Smooth muscle cell (in vitro differentiated cells): Measurements from ENCODE around the gene ZCCHC7. TPM values are rescaled to one million over a fixed set of nuclear protein-coding genes. Genes with fewer than 3 reads are reported as not detected.

Source experiments
- DNase-seq: peaks from one replicate; lab custom pipeline; 2025; ENCODE audit not compliant: unreplicated experiment; lab: John Stamatoyannopoulos, UW
- H2AFZ ChIP-seq: fragments of 200-600 bp; sonication (generic); 2 replicates; pipeline ENCODE4 v1.6.0; 2016; ENCODE audit warnings: antibody characterized with exemption, low read depth, mild to moderate bottlenecking
- H3F3A ChIP-seq: fragments of 200-600 bp; sonication (generic); 2 replicates; pipeline ENCODE4 v1.6.0; 2017; ENCODE audit warnings: antibody characterized with exemption, low read depth
- H3K27ac ChIP-seq: fragments of 200-600 bp; sonication (generic); 2 replicates; pipeline ENCODE4 v1.5.1; 2016; ENCODE audit warnings: low read depth, mild to moderate bottlenecking
- H3K27me3 ChIP-seq: fragments of 200-600 bp; sonication (generic); 2 replicates; pipeline ENCODE4 v1.6.1; 2016; ENCODE audit warnings: low read depth, mild to moderate bottlenecking
- H3K36me3 ChIP-seq: fragments of 200-600 bp; sonication (generic); 2 replicates; pipeline ENCODE4 v1.5.1; 2016; ENCODE audit warnings: low read depth
- H3K4me1 ChIP-seq: fragments of 200-600 bp; sonication (generic); 2 replicates; pipeline ENCODE4 v1.5.1; 2016; ENCODE audit warnings: low read depth
- H3K4me2 ChIP-seq: fragments of 200-600 bp; sonication (generic); 2 replicates; pipeline ENCODE4 v1.6.0; 2016; ENCODE audit warnings: mild to moderate bottlenecking
- H3K4me3 ChIP-seq: fragments of 200-600 bp; sonication (generic); 2 replicates; pipeline ENCODE4 v1.5.1; 2016; ENCODE audit warnings: mild to moderate bottlenecking
- H3K79me2 ChIP-seq: fragments of 200-600 bp; sonication (generic); 2 replicates; pipeline ENCODE4 v1.6.0; 2016; ENCODE audit warnings: low read depth, mild to moderate bottlenecking
- H3K9ac ChIP-seq: fragments of 200-600 bp; sonication (generic); 2 replicates; pipeline ENCODE4 v1.6.0; 2016; ENCODE audit warnings: low read depth
- H3K9me3 ChIP-seq: fragments of 200-600 bp; sonication (generic); replicated peaks from 2 replicates; pipeline ENCODE4 v1.5.1; 2016; ENCODE audit warnings: low read depth
- H4K20me1 ChIP-seq: fragments of 200-600 bp; sonication (generic); 2 replicates; pipeline ENCODE4 v1.6.0; 2016; ENCODE audit warnings: low read depth
- WGBS: methylation state at CpG from one replicate; pipeline ENCODE4 v1.1.7; 2016; ENCODE audit warnings: low lambda C conversion rate; 5-methylcytosine and 5-hydroxymethylcytosine counted together
- polyA plus RNA-seq: library from polyadenylated mRNA; unstranded; fragments of >200 nt; fragmentation: Nextera tagmentation; extraction: Ambion mirVana; gene quantifications from 2 replicates; pipeline ENCODE4 v1.2.1, GENCODE V29; 2016
- total RNA-seq: library from RNA; depleted of rRNA; stranded (reverse); fragments of >200 nt; gene quantifications from 2 replicates; pipeline ENCODE4 v1.2.3, GENCODE V29; 2014
- TF ChIP-seq, protein P1 (sequence below): fragments of 200-600 bp; sonication (generic); IDR thresholded peaks from 2 replicates; pipeline ENCODE4 v1.5.1; 2017; ENCODE audit warnings: borderline replicate concordance, mild to moderate bottlenecking, antibody characterized with exemption; ENCODE audit not compliant: insufficient read depth, poor library complexity, severe bottlenecking

The ZCCHC7 gene
- total and polyA plus RNA-seq, 2 experiments from 2014 or later, result 19.0 to 24.7 TPM

DNA sequence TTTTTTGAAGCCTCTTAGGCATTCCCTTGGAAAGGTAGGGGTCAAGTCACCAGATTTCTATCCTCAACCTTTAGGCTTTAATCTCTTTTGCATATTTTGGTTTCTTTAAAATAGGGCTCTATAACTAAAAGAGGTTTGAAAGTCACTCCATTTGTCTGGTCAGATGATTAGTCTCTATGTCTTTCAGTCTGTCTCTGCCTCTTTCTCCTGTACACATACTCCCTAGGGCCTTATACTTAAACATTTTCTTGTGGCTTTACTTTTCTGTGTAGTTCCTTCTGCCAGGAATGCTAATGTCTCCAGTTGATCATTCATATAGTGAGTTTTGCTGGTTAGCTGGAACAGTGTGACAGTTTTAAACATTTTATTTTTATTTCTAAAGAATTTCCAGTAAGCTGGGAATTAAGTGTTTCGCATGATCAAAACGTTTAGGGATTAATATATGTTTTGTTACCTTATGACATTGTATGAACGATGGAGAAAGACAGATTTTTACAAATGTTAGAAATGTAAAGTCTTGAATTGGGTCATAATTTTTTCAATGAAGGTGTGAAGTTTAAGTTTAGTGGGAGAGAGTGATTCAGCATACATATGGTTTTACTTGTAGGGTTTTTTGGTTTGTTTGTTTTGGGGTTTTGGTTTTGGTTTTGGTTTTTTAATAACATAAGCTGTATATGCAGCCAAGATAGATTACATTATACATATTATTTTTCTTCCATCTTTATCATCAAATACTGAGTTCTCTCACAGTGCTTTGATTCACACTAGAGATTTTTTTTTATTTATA, 90.6 kb downstream of the ZCCHC7 start:
- no peaks in the 10 kb centered on the region for H3K27me3 ChIP-seq
- 87% methylated on average over 3 of the region's 3 CpGs for WGBS
- no peaks in the 10 kb centered on the region for H3K9me3 ChIP-seq
- no peaks in the 10 kb centered on the region for H3F3A ChIP-seq
- H3K4me1 ChIP-seq, result peaks cover 17% of the 10 kb centered on the region
- no peak overlapping the region for H3K9ac ChIP-seq
- H3K4me3 ChIP-seq, result no peak overlapping the region
- H3K27ac ChIP-seq, result no peak overlapping the region
- no peak overlapping the region for H2AFZ ChIP-seq
- TF ChIP-seq, protein P1, sequence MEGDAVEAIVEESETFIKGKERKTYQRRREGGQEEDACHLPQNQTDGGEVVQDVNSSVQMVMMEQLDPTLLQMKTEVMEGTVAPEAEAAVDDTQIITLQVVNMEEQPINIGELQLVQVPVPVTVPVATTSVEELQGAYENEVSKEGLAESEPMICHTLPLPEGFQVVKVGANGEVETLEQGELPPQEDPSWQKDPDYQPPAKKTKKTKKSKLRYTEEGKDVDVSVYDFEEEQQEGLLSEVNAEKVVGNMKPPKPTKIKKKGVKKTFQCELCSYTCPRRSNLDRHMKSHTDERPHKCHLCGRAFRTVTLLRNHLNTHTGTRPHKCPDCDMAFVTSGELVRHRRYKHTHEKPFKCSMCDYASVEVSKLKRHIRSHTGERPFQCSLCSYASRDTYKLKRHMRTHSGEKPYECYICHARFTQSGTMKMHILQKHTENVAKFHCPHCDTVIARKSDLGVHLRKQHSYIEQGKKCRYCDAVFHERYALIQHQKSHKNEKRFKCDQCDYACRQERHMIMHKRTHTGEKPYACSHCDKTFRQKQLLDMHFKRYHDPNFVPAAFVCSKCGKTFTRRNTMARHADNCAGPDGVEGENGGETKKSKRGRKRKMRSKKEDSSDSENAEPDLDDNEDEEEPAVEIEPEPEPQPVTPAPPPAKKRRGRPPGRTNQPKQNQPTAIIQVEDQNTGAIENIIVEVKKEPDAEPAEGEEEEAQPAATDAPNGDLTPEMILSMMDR, result no peak
- DNase-seq, result no peak
- H3K36me3 ChIP-seq, result no peaks in the 10 kb centered on the region
- peaks cover 97% of the 10 kb centered on the region for H4K20me1 ChIP-seq
- peaks cover 7% of the 10 kb centered on the region for H3K79me2 ChIP-seq
- no peak overlapping the region for H3K4me2 ChIP-seq

DNA sequence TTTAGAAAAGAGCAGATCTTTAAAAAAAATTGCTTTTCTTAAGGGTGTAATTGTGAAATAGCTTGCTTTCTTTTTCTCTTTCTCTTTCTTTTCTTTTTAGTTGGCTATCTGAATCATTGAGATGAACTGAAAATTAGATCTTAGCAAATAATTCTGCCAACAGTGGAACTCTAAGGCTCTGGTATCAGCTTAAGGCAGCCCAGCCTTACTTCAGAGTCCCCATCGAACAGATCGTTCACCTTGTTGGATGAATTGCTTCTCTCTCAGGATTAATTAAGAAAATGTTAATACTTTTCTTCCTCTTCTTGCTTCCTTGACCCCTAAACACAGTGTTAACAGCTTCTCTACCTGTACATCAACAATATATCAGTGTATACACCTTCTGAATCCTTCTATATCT, 92.1 kb downstream of the ZCCHC7 start:
- no peak overlapping the region for H3K4me2 ChIP-seq
- H4K20me1 ChIP-seq, result peaks cover 98% of the 10 kb centered on the region
- H3K9me3 ChIP-seq, result no peaks in the 10 kb centered on the region
- no peaks in the 10 kb centered on the region for H3F3A ChIP-seq
- H3K27ac ChIP-seq, result no peak overlapping the region
- H3K36me3 ChIP-seq, result no peaks in the 10 kb centered on the region
- H3K4me3 ChIP-seq, result no peak overlapping the region
- 98% methylated on average over 2 of the region's 2 CpGs for WGBS
- H2AFZ ChIP-seq, result no peak overlapping the region
- H3K79me2 ChIP-seq, result peaks cover 10% of the 10 kb centered on the region
- no peak overlapping the region for H3K9ac ChIP-seq
- no peak for DNase-seq
- peaks cover 17% of the 10 kb centered on the region for H3K4me1 ChIP-seq
- no peaks in the 10 kb centered on the region for H3K27me3 ChIP-seq
- TF ChIP-seq, protein P1, result no peak

DNA sequence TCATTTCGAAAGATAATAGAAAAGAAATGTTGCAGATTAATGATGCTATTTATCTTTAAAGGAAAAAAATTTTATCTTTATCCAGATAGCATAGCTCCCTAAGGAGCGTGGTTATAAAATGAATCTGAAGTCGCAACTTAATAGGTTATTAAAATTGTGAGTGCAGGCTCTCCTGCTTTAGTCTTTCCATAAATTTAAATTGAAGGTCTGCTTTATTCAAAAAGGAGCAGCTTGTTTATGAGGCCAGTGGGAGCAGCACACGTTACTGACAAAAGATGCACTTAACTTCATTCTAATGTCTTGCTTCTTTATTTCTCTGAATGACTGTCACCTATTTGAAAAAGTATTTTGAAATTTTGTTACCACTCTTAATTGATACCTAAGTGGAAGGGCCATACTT, 95.0 kb downstream of the ZCCHC7 start:
- Histone ChIP-seq H3F3A (no peaks in the 10 kb centered on the region), H3K27ac (no peak overlapping the region), H4K20me1 (peaks cover 98% of the 10 kb centered on the region), H3K4me2 (peak overlapping the region; percentile 32), H3K4me3 (no peak overlapping the region), H2AFZ (no peak overlapping the region), H3K9me3 (no peaks in the 10 kb centered on the region), H3K27me3 (no peaks in the 10 kb centered on the region), H3K36me3 (no peaks in the 10 kb centered on the region), H3K79me2 (peaks cover 10% of the 10 kb centered on the region), H3K4me1 (peaks cover 11% of the 10 kb centered on the region), H3K9ac (no peak overlapping the region)
- 56% methylated on average over 4 of the region's 4 CpGs for WGBS
- no peak for DNase-seq
- TF ChIP-seq, protein P1, result no peak

DNA sequence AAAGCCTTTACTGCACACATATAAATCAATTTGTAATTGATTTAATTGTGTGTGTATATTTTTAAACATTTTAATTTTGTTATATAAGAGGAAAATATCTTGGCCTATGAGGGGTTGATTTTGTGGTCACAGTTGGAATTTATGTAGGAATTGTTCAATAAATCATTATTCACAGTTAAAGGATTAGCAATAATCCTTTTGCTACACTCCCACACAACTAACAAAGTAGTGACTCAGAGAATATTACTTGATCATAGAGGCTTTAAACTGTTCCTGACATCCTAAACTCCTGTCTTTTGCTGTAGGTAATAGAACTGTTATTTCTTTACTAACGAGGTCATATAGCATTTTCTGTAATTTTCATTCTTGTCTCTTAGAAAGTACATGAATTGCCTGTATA, 95.5 kb downstream of the ZCCHC7 start:
- peaks cover 98% of the 10 kb centered on the region for H4K20me1 ChIP-seq
- TF ChIP-seq, protein P1, result no peak
- no peak overlapping the region for H3K9ac ChIP-seq
- H3K27me3 ChIP-seq, result no peaks in the 10 kb centered on the region
- H3K4me3 ChIP-seq, result no peak overlapping the region
- WGBS, result 38% methylated on average over 1 of the region's 1 CpG
- no peaks in the 10 kb centered on the region for H3F3A ChIP-seq
- H3K36me3 ChIP-seq, result no peaks in the 10 kb centered on the region
- no peaks in the 10 kb centered on the region for H3K9me3 ChIP-seq
- peaks cover 11% of the 10 kb centered on the region for H3K4me1 ChIP-seq
- peaks cover 10% of the 10 kb centered on the region for H3K79me2 ChIP-seq
- no peak overlapping the region for H3K27ac ChIP-seq
- peak overlapping the region; percentile 38 for H3K4me2 ChIP-seq
- no peak overlapping the region for H2AFZ ChIP-seq
- DNase-seq, result no peak
